B cell (primary cell): ENCODE measurements around the gene CBX1. TPM values are rescaled to one million over a fixed set of nuclear protein-coding genes. Genes with fewer than 3 reads are reported as not detected.
A peak's percentile ranks its signal among the peaks of the same experiment; 100 is the strongest.

Experiments
- ATAC-seq: fragments of 200-7000 bp; cut with Tn5 transposase; one replicate; pipeline ENCODE4 v1.10.0; 2021; ENCODE audit warnings: low read depth, mild to moderate bottlenecking, moderate number of reproducible peaks, moderate library complexity
- CTCF ChIA-PET: fragments of 350-600 bp; sonication (Branson Sonifier 250); formaldehyde crosslinking; loops from one replicate; lab custom pipeline; 2021; ENCODE audit warnings: antibody characterized with exemption, inconsistent platforms; lab: Charles Lee
- POLR2A ChIA-PET: fragments of 350-600 bp; sonication (Branson Sonifier 250); formaldehyde crosslinking; loops from one replicate; lab custom pipeline; 2021; ENCODE audit warnings: antibody characterized with exemption; lab: Charles Lee
- DNase-seq: peaks from one replicate; pipeline ENCODE4 v3.0.0; 2013
- H2AFZ ChIP-seq: 2 replicates; pipeline ENCODE4 v1.6.1; 2012; ENCODE audit warnings: mild to moderate bottlenecking, low read depth, low read length; ENCODE audit not compliant: insufficient read depth, poor library complexity, severe bottlenecking
- H3K27ac ChIP-seq, 2 donors: 1 replicate in 1 of 2; 2 replicates in 1 of 2; pipeline ENCODE4 v1.5.1; 2012 to 2013; ENCODE audit warnings: low read length in 2 of 2, mild to moderate bottlenecking in 2 of 2, moderate library complexity in 1 of 2
- H3K27me3 ChIP-seq, 4 experiments: fragments of 200-600 bp in 1 of 4; sonication (generic) in 1 of 4; replicated peaks in 1 of 4; 1 replicate in 2 of 4; 2 replicates in 2 of 4; pipeline versions ENCODE4 v1.6.1 to v1.7.0; 2013 to 2016; ENCODE audit warnings: low read length in 3 of 4, mild to moderate bottlenecking in 2 of 4, mixed read lengths in 1 of 4, moderate library complexity in 1 of 4; ENCODE audit not compliant: insufficient read depth in 4 of 4, control insufficient read depth in 3 of 4; ENCODE audit errors: control extremely low read depth in 1 of 4
- H3K36me3 ChIP-seq, 2 experiments: replicated peaks in 1 of 2; 1 replicate in 1 of 2; 2 replicates in 1 of 2; pipeline versions ENCODE4 v1.6.1 to v1.7.1; 2013; ENCODE audit warnings: low read length in 1 of 2; ENCODE audit not compliant: insufficient read depth in 2 of 2, control insufficient read depth in 1 of 2; ENCODE audit errors: control extremely low read depth in 1 of 2, extremely low read depth in 1 of 2
- H3K4me1 ChIP-seq, 2 donors: fragments of 200-600 bp in 1 of 2; sonication (generic) in 1 of 2; 1 replicate in 1 of 2; 2 replicates in 1 of 2; pipeline versions ENCODE4 v1.5.1 to v1.6.1; 2013 to 2017; ENCODE audit warnings: low read length in 2 of 2; ENCODE audit not compliant: control insufficient read depth in 2 of 2, insufficient read depth in 2 of 2
- H3K4me2 ChIP-seq: replicated peaks from 2 replicates; pipeline ENCODE3; 2012; ENCODE audit warnings: mild to moderate bottlenecking, low read depth, low read length; ENCODE audit not compliant: poor library complexity, severe bottlenecking
- H3K4me3 ChIP-seq, 5 experiments: fragments of 200-600 bp in 1 of 5; sonication (generic) in 1 of 5; 1 replicate in 3 of 5; 2 replicates in 2 of 5; pipeline versions ENCODE4 v1.5.1 to v1.7.0; 2011 to 2016; ENCODE audit warnings: low read length in 4 of 5, mild to moderate bottlenecking in 4 of 5, low read depth in 2 of 5, control low read depth in 1 of 5, moderate library complexity in 1 of 5; ENCODE audit not compliant: insufficient read depth in 1 of 5; ENCODE audit errors: control extremely low read depth in 1 of 5, extremely low read depth in 1 of 5
- H3K79me2 ChIP-seq: fragments of 200-600 bp; sonication (generic); one replicate; pipeline ENCODE4 v1.6.0; 2016; ENCODE audit warnings: low read length; ENCODE audit not compliant: control insufficient read depth, insufficient read depth
- H3K9ac ChIP-seq: fragments of 200-600 bp; sonication (generic); 2 replicates; pipeline ENCODE4 v1.6.1; 2017; ENCODE audit warnings: mild to moderate bottlenecking, low read length, moderate library complexity
- H3K9me3 ChIP-seq, 3 donors: one replicate each; pipeline versions ENCODE4 v1.6.1 to v1.7.1; 2013; ENCODE audit warnings: low read length in 2 of 3; ENCODE audit not compliant: control insufficient read depth in 2 of 3, insufficient read depth in 1 of 3; ENCODE audit errors: control extremely low read depth in 1 of 3
- H4K20me1 ChIP-seq: 2 replicates; pipeline ENCODE4 v1.6.0; 2012; ENCODE audit warnings: mild to moderate bottlenecking, low read length; ENCODE audit not compliant: insufficient read depth, control insufficient read depth, poor library complexity, severe bottlenecking
- H3K27ac Mint-ChIP-seq: one replicate; pipeline ENCODE4 v1.8.0; 2021; ENCODE audit warnings: mixed read lengths
- H3K27me3 Mint-ChIP-seq: one replicate; pipeline ENCODE4 v1.8.0; 2021; ENCODE audit warnings: mixed read lengths
- H3K4me1 Mint-ChIP-seq: one replicate; pipeline ENCODE4 v1.8.0; 2021; ENCODE audit warnings: mixed read lengths
- H3K4me3 Mint-ChIP-seq: one replicate; pipeline ENCODE4 v1.8.0; 2021; ENCODE audit warnings: mixed read lengths
- H3K9me3 Mint-ChIP-seq: one replicate; pipeline ENCODE4 v1.8.0; 2022; ENCODE audit warnings: mixed read lengths; ENCODE audit not compliant: insufficient read depth
- EZH2 ChIP-seq: IDR thresholded peaks from 2 replicates; pipeline ENCODE4 v1.6.1; 2012; ENCODE audit warnings: borderline replicate concordance, low read depth, mild to moderate bottlenecking, moderate library complexity, low read length; ENCODE audit not compliant: insufficient read depth, poor library complexity, severe bottlenecking
- WGBS: methylation state at CpG from one replicate; pipeline ENCODE4 v1.1.5; 2013; ENCODE audit warnings: missing lambda C conversion rate; ENCODE audit not compliant: insufficient coverage; 5-methylcytosine and 5-hydroxymethylcytosine counted together
- intact Hi-C: fragments of 100-400 bp; cut with micrococcal nuclease; formaldehyde crosslinking; loops from one replicate; pipeline ENCODE4 v1.10.0; 2022
- polyA plus RNA-seq: library from polyadenylated mRNA; depleted of rRNA; stranded (reverse); fragments of >200 nt; gene quantifications from 2 replicates; pipeline ENCODE4 v1.2.3, GENCODE V29; 2012
- total RNA-seq, 2 donors: library from RNA; stranded (reverse); fragments of 120-200 nt in 1 of 2; gene quantifications; 1 replicate in 1 of 2; 2 replicates in 1 of 2; pipeline versions ENCODE4 v1.2.3 to v1.2.4, GENCODE V29; 2013 to 2022
- TF ChIP-seq, protein P1 (sequence below): fragments of 200-600 bp; IDR thresholded peaks from one replicate; pipeline ENCODE4 v1.8.0; 2022; ENCODE audit warnings: antibody characterized with exemption, mild to moderate bottlenecking

CBX1 gene
- total and polyA plus RNA-seq, 2 donors (not counting 1 experiment from before 2014, with no cell fraction given) = 9.4 to 33.1 TPM

GRCh38 chr17:48047113-48047740 is 54.1 kb downstream of the CBX1 start:
- 1% methylated on average over 23 of the region's 26 CpGs for WGBS

DNA sequence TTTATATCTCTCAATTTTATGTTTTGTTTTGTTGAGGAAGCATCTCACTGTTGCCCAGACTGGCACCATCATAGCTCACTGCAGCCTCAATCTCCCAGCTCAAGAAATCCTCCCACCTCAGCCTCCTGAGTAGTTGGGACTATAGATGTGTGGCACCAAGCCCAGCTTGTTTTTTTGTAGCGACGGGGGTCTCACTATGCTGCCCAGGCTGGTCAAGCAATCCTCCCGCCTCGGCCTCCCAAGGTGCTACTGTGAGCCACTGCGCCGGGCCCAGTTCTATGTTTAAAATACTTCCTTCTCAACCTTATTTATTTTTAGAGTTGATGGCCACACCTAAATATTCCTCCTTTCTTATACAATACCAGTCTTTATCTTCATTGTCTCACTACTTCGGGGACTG is 55.0 kb downstream of the CBX1 start:
- H3K4me2 ChIP-seq = peak overlapping the region; percentile 80
- no peak for DNase-seq
- 90% methylated on average over 2 of the region's 7 CpGs for WGBS
- peaks cover 6% of the 10 kb centered on the region for H4K20me1 ChIP-seq
- H3K9ac ChIP-seq = no peak overlapping the region
- POLR2A ChIA-PET = no interaction called here
- no peak for ATAC-seq
- H3K27me3 Mint-ChIP-seq = no peaks in the 10 kb centered on the region
- no peak overlapping the region for H2AFZ ChIP-seq
- peaks cover 36% of the 10 kb centered on the region for H3K4me1 Mint-ChIP-seq
- H3K4me1 ChIP-seq = peaks cover 20 to 24% of the 10 kb centered on the region in 2 donors
- peaks cover 41% of the 10 kb centered on the region for H3K79me2 ChIP-seq
- H3K9me3 Mint-ChIP-seq = no peaks in the 10 kb centered on the region
- H3K4me3 Mint-ChIP-seq = no peak overlapping the region
- intact Hi-C loops = no loop called here
- CTCF ChIA-PET = interaction anchor here (1.2 to 5.3 kb wide), 3 partner anchors 10 to 67 kb away, joined by 3 to 50 read pairs (median 14); no protein-coding TSS in a partner anchor
- H3K36me3 ChIP-seq = peaks cover 0 to 9% of the 10 kb centered on the region in 2 experiments
- no peak overlapping the region for H3K4me3 ChIP-seq
- H3K27ac Mint-ChIP-seq = no peak overlapping the region
- no peaks in the 10 kb centered on the region for H3K9me3 ChIP-seq
- no peaks in the 10 kb centered on the region for H3K27me3 ChIP-seq
- no peak overlapping the region for H3K27ac ChIP-seq
- TF ChIP-seq, protein P1, sequence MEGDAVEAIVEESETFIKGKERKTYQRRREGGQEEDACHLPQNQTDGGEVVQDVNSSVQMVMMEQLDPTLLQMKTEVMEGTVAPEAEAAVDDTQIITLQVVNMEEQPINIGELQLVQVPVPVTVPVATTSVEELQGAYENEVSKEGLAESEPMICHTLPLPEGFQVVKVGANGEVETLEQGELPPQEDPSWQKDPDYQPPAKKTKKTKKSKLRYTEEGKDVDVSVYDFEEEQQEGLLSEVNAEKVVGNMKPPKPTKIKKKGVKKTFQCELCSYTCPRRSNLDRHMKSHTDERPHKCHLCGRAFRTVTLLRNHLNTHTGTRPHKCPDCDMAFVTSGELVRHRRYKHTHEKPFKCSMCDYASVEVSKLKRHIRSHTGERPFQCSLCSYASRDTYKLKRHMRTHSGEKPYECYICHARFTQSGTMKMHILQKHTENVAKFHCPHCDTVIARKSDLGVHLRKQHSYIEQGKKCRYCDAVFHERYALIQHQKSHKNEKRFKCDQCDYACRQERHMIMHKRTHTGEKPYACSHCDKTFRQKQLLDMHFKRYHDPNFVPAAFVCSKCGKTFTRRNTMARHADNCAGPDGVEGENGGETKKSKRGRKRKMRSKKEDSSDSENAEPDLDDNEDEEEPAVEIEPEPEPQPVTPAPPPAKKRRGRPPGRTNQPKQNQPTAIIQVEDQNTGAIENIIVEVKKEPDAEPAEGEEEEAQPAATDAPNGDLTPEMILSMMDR = no peak
- no peak for TF ChIP-seq EZH2

More at GRCh38 chr17:48047113-48047740, 54.1 kb downstream of the CBX1 start:
- H3K79me2 ChIP-seq = peaks cover 51% of the 10 kb centered on the region
- Mint-ChIP-seq H3K4me1 (peaks cover 46% of the 10 kb centered on the region), H3K9me3 (no peaks in the 10 kb centered on the region), H3K27me3 (no peaks in the 10 kb centered on the region), H3K27ac (peak overlapping the region; percentile 100), H3K4me3 (peak overlapping the region; percentile 97)
- ChIA-PET POLR2A (interaction anchor here (0.5 to 2.6 kb wide), 2 partner anchors 31 to 151 kb away, joined by 3 to 6 read pairs; partner anchors contain the start of gene SP2), CTCF (interaction anchor here (0.9 to 5.3 kb wide), 13 partner anchors 9 to 100 kb away, joined by 3 to 50 read pairs (median 5); partner anchors contain the start of gene CDK5RAP3)
- peak overlapping the region; percentile 80 for H3K4me2 ChIP-seq
- no peaks in the 10 kb centered on the region for H3K27me3 ChIP-seq
- peak overlapping the region; percentile 77 for H3K9ac ChIP-seq
- peak overlapping the region; percentile 87 to 90 for H3K27ac ChIP-seq
- H3K9me3 ChIP-seq = no peaks in the 10 kb centered on the region
- peak overlapping the region; percentile 63 to 84 (median 78) for H3K4me3 ChIP-seq
- TF ChIP-seq, protein P1 = no peak
- TF ChIP-seq EZH2 = no peak
- H2AFZ ChIP-seq = peak overlapping the region; percentile 97
- H4K20me1 ChIP-seq = peaks cover 15% of the 10 kb centered on the region
- H3K36me3 ChIP-seq = peaks cover 0 to 18% of the 10 kb centered on the region in 2 experiments
- intact Hi-C loops = loop anchor here (1.0 kb wide), 1 partner anchor 10 kb away; the partner anchor contains the start of gene COPZ2
- peaks cover 26 to 29% of the 10 kb centered on the region in 2 donors for H3K4me1 ChIP-seq
- ATAC-seq (no peak), DNase-seq (no peak)
